Right renal pelvis (tissue), 4 donors: ENCODE measurements around the gene PPARD. TPM values are rescaled to one million over a fixed set of nuclear protein-coding genes. Genes with fewer than 3 reads are reported as not detected.
"Not testable (repeated sequence)": the region's sequence is repeated elsewhere in the genome, so short reads cannot be mapped to it uniquely, and the experiment has no call there.

ENCODE experiments used
- DNase-seq, 4 donors: peaks; one replicate each; pipeline ENCODE4 v3.0.0-alpha.2; 2013; ENCODE audit warnings: low read depth in 4 of 4, low spot score in 3 of 4, missing footprints in 1 of 4
- polyA plus RNA-seq, 4 donors: library from polyadenylated mRNA; unstranded; fragments of 120-200 nt; gene quantifications; one replicate each; pipeline ENCODE4 v1.2.1, GENCODE V29; 2013; ENCODE audit not compliant: insufficient read length in 4 of 4

PPARD gene
- polyA plus RNA-seq, 4 donors = 22.5 to 27.5 (median 24.0) TPM

DNA sequence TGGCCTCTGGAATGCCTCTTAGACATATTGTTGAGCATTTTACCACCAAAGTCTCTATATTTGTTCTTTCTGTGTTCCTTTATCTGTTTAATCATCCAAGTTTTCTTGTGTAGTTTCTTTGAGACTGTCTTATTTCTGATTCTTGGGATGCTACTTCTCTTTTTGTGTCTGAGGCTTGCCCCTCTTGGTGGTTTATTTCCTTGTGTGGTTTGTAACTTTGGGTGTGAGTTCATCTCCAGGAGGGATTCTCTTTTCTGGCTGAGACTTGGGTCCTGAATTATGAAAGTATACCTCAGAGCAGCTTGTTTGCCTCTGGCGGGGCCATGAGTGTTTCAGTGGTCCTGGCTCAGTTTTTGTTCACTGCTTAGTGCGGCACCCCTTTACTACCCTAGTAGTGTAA lies 33.9 kb downstream of the PPARD start:
- DNase-seq = no peak

DNA sequence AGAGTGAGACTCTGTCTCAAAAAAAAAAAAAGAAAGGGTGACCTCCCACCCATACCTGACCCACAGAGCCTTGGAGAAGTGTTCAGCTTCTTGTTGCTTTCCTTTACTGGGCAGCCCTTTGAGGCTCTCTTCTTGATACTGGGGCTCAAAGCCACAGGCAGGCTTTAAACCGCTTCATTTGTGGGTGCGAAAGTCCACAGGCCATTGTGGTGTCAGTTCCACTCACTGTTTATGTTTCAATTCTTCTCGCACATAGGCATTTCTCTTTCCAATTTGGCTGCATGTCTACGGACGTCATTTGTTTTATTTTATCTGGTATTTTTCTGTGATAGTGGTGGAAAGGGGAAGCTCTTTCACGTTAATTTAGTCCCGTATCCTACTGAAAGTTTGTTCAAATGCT lies 34.6 kb downstream of the PPARD start:
- DNase-seq = no peak

DNA sequence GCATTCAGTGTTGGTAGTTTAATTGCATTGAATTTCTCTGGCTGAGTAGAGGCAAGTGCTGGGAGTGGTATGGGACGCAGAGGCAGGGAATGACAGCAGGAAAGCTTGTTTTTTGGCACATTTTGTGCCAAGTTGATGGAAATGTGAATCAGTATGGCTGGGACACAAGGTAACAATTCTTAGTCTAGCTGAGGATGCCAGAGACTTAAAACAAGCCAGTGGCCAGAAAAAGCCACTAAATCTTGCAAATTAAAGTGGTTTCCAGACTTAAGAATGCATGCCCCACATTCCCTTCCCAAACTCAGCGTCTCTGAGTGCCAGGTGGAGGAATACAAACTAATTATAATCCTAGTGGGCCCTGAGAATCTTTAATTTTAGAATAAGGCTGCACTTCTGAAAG lies 35.9 kb downstream of the PPARD start:
- DNase-seq = no peak

DNA sequence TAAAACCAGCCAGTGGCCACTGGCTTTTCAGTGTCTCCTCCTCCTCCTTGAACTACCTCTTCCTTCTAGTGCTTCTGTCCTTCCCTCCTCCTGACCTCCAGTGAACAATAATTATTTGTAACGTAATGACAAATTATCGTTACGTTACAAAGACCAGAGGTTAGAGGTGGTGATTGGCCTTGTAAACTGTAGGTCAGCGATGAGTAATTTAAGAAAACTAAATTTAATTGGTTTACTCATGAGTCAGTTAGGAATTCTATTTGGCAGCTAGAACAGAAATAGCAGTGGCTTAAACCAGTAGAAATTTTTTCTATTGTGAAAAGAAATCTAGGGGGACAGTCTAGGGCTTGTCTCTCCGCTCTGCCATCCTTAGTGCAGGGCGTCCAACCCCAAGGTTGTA lies 38.8 kb downstream of the PPARD start:
- DNase-seq = no peak

DNA sequence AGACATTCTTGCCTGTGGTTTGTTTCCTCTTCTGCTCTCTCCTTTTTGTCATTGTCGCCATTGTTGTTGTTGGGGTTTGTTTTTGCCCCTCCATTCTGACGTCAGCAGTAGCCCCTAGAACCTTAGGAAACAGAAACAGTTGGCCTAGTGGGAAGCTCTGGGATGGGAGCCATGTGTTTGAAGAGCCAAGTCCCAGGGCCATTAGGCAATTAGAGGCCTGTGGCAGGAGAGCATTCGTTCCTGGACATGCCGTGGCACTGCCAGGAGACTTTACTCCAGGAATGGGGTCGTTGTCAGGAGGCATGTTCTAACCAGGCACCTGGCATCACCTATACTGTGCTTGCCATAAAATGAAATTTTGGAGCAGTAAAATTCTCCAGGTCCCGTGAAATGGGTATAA lies 39.7 kb downstream of the PPARD start:
- DNase-seq = no peak

DNA sequence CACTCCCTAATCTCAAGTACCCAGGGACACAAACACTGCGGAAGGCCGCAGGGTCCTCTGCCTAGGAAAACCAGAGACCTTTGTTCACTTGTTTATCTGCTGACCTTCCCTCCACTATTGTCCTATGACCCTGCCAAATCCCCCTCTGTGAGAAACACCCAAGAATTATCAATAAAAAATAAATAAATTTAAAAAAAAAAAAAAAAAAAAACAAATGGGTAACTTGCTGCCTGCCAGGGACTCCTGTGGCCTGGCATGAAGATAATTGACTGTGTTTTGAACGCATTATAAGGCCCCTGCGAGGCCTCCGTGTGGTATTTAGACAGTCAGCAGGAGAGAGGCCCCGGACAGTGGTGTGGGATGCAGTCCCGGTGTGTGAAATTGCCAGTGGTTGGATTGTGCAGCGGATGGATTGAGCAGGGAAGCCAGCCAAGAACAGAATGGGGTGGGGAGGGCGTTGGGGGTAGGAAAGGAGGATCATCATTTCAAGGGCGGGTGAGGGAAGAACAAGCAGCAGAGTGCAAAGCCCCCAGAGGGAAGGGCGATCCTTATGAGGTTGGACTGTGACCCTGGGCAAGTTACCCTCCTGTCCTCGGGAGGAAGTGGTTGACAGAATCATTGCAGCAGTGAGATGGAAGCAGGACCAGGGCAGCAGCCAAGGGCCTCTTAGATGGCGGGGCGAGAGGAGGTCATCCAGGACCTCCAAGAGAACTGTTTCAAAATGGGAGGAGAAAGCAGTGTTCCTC lies 43.3 kb downstream of the PPARD start:
- DNase-seq = no peak

DNA sequence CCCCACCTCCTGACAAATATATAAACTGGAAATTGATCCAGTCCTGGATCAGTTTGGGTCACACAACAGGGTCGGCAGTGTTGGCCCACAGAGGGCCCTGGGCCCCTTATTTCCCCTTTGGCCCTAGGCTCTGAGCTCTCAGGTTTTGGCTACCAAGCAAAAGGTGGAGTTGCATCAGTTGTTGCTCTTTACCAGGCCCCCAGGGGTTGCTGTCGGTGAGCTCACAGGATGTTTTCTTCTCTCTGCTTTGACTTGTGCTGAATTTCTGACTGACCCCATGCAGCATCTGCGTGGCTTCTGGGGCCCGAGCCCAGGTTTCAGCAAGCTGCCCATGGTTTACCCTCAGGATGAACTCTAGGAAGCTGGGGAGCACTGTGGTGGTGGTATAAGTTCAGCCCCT lies 44.6 kb downstream of the PPARD start:
- DNase-seq = no peak

DNA sequence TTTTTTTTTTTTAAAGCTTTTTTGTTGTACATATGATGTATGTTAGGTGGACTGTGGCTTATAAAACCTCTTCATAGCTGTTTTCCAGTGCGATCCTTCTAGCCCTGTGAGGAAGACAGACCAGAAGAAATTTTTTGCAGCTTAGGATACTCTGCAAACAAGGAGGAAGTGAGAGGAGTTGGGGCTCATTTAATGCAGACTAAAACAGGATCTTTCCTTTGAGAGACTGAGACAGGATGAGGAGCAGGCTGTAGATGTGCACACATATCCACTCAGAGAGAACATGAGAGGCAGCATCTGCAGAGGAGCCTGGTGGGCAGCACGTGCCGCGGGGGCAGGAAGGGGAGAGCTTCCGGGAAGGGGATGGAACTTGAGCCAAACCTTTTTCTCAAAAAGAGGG lies 45.7 kb downstream of the PPARD start:
- no peak for DNase-seq

DNA sequence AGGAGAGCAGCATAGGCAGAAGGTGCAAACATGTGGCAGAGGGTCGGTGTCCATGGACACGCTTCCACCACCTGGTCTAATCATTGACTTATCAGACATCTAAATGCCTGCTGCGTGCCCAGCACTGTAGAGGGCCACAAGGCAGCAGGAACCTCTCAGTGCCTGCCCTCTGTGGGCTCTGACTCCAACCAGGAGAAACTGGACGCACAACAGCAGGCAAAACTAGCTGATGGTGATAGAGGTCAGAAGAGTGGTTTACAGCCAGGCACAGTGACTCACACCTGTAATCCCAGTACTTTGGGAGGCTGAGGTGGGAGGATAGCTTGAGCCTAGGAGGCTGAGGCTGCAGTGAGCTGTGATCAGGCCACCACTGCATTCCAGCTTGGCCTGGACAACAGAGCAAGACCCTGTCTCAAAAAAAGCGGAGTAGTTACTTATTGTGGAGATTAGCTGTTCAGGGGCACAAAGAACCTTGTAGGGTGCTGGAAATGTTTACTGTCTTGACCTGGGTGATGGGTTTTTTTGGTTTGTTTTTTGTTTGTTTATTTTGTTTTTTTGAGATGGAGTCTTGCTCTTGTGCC lies 46.5 kb downstream of the PPARD start:
- no peak for DNase-seq

DNA sequence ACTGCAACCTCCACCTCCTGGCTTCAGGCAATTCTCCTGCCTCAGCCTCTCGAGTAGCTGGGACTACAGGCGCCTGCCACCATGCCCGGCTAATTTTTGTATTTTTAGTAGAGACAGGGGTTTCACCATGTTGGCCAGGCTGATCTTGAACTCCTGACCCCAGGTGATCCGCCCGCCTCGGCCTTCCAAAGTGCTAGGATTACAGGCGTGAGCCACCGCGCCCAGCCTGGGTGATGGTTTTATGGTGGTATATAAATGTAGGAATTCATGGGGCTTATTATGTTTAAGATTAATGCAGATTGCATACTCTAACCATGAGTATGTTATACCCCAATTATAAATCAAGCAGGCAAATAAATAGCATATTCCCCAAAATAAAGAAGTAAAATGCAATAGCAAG lies 47.0 kb downstream of the PPARD start:
- DNase-seq = not testable (repeated sequence)

DNA sequence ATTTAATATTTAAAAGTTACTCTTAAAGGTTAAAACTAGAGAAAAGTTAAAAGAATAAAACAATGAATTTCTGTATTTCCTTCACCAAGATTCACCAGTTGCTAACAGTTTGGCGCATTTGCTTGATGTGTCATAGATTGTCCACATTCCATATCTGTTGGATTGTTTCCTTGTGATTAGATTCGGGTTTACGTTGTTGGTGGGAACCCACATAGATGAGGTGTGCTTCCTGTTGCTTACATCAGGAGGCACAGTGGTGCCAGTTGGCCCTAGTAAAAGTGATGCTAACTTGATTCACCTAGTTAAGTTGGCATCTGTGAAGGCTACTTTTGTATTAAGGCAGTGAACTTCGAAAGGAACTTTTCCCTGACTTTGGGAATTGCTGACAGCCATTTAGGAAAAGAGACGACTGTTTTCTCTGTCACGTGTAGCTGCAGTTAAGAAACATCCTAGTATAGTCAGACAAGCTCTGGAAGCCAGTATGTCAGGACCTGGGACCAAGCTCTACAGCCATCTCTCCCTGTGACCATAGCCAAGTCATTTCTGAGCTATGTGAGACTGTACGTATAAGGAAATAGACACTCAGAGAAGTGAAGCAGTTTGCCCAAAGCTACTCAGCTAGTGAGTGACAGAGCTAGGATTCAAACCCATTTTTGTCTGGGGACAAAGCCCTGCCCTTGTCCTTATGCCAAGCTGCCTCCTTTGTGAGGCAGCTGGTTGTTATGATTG lies 49.0 kb downstream of the PPARD start:
- no peak for DNase-seq

DNA sequence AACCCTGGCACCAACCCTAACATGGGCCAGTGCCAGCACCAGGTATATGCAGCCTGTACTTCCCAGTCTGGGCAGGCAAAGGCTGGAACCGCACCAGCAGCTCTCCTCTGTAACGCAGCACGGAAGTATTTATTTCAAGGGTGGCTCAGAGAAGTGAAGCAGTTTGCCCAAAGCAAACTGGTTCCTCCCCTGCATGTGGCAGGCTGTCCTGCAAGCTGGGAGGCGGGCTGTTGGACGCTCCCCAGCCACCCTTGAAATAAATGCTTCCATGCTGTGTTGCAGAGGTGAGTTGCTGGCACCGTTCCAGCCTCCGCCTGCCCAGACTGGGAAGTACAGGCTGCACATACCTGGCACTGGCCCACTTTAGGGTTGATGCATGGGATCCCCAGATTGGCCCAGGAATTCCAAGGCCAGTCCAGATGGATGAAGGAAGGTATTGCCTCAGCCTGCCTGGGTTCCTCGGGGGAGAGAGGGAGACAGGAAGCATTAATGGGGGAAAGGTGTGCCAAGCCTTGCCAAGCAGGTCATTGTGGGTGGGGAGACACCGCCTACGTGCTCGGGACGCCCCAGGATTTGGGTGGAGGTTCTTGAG lies 49.8 kb downstream of the PPARD start:
- DNase-seq = peak in 1 of 4 donors; percentile 28

DNA sequence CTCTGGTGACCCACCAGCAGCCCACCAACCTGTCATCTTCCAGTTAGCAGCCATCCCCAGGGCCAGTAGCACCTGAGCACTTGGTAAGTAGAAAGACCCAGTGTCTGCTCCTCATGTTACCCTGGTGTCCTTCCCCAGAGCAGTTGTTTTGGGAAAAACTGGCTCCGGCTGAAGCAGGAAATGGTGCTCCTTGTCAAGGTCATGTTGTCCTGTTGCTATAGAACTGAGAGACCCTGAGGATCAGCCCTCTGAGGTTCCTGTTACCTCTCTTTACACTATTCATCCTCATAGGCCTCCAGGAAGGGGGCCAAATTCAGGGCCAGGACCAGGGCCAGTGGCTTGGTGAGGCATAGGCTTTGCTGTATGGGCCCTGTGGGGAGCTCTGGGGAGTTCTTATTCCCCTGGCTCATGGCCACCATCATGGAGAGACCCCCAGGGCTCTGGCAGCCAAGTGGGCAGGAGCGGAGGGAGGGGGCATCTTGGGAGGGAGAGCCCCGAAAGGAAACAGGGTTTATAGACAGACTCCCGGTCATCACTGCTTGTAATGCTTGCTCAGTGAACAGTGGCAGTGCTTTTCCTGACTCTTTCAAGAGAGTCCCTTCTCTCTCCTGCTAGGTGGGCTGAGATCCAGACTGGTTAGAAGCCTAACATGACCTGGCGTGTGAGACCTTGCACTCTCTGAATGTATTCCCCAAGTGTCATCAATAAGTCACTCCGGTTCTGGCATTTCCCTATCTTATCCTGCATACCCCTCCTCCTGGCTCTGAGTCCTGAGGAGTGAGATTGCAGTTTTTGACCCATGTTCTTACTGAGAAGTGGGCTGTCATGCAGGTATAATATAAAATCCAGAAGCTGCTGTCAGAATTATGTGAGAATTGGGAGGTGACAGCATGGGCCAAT lies 50.7 kb downstream of the PPARD start:
- DNase-seq = no peak

DNA sequence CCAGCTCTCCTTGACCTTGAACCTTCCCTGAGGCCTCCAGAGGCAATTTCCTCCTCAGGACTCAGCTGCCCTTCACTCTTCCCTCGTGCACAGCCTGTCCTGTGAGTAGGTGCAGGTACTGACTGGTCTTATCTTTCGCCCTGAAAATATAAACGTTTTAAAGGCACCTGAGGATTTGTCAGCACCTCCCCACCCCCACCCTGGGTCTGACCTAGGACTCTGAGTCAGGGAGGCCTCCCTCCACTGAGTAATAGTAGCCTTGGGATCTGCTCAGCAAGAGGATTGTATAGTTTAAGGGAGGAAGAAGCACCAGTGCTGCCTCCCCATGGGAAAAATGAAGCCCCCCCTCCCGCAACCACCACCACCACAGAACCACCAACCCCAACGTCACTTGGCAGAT lies 54.6 kb downstream of the PPARD start:
- DNase-seq = no peak

DNA sequence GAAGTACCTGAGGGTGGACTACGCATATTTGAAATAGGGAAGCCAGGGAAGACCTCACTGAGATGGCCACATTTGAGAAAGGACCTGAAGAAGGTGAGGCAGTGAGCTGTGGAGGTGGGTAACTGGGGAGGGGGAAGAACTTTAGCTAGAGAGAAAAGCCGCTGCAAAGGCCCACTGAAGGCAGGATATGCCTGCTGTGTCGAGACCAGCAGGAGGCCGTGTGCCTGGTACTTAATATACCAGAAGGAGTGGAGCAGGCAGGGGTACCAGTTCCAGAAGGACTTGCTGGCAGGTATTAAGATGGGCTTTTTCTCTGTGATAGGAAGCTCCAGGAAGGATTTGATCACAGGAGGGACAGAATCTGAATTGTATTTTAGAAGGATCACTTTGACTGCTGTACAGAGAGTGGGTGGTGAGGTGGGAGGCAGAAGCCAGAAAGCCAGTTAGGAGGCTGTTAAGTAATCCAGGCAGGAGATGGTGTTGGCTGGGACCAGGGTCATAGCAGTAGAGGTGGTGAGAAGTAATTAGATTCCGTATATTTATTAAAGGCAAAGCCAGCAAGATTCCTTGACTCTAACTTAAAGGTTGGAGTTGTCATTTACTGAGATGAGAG lies 55.6 kb downstream of the PPARD start:
- DNase-seq = no peak

DNA sequence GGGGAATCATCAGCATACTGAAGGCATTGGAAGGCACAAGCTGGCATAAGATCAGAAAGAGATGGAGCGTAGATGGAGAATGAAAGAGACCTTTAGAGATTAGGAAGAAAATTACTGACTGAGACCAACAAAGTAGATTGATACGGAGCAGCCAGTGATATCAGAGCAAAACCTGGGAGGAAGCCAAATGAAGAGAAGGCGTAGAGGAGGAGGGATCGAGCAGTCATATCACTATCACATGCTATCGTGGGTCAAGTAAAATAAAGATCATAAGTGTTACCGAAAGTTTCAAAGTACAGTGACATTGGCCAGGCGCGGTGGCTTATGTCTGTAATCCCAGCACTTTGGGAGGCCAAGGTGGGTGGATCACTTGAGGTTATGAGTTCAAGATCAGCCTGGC lies 56.2 kb downstream of the PPARD start:
- no peak for DNase-seq

DNA sequence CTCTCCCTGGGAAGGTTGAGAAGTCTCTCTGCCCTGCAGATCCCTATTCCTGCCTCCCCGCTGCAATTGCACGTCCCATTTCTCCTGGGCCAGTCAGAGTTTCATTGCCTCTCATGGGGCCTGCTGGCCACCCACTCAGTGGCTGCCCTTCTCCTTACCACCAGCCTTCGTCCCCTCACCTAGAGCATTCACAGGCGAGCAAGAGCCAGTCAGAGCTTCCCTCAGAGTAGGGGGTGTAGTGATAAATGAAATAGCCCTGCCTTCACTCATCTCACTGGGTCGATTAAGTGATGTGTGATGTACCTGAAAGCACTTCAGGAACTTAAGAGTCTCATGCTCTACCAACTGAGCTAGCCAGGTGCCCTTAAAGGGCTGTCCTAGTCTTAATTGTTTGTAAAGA lies 57.8 kb downstream of the PPARD start:
- DNase-seq = no peak

DNA sequence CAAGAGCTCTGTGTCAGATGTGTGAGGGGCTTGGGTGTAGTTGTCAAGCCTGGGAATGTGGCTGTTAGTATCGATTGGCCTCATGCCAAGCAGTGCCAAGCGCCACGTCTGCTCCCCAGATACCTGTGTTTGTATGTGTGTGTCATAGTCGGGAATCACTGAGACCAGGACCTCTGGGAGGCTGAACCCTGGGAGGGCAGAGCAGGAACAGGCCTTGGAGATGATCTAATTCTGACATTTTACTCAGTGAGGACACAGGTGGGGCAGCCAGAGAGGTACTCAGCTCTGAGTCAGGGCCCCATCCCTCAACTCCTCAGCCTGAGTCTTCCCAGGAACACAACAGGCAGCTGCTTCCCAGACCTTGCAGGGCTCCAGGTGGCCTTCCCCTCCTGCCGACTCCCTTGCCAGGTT lies 58.5 kb downstream of the PPARD start:
- no peak for DNase-seq

DNA sequence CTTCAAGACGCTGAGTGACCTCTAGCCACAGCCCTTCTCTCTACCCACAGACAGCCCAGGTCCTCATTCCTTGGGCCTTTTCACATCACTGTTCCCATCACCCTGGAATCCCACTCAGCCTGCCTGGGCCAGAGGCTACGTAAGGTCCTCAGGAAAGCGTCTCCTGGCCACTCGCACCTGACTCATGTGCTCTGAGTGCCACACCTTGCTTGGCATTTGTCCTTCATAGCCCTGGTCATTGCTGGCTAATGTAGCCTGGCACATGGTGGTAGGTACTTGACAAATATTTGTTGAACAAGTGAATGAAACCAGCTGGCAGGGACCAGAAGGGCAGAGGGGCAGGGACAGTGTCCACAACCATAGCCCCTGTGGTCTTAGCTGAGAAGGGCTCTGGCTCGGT lies 59.2 kb downstream of the PPARD start:
- DNase-seq = no peak
